AML-193 (cell line): Measurements from ENCODE around the gene HPSE.
A peak's percentile ranks its signal among the peaks of the same experiment; 100 is the strongest.
"Not testable (repeated sequence)": the region's sequence is repeated elsewhere in the genome, so short reads cannot be mapped to it uniquely, and the experiment has no call there.

Experiments used
- DNase-seq, 2 experiments: peaks; one replicate each; lab custom pipeline; 2025; lab: John Stamatoyannopoulos, UW

The HPSE gene

DNA sequence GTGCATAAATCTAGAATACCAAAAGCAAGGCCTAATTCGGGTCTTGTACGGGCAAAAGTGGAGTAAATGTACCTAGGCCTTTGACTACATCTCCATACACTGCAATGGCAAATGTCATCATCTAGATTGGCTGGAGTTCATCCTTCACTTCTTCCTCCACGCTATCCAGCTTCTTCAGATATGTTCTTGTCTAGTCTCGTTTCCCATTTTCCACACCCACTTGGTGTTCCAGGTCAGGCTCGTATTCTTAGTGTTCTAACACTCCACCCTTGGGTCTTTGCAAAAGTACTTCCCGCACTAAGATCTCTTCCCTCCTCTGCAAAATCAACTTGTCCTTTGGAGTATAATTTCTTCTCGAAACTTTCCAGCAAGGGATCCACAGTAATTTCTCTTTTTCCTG, 51.5 kb downstream of the HPSE start:
- no peak for DNase-seq

DNA sequence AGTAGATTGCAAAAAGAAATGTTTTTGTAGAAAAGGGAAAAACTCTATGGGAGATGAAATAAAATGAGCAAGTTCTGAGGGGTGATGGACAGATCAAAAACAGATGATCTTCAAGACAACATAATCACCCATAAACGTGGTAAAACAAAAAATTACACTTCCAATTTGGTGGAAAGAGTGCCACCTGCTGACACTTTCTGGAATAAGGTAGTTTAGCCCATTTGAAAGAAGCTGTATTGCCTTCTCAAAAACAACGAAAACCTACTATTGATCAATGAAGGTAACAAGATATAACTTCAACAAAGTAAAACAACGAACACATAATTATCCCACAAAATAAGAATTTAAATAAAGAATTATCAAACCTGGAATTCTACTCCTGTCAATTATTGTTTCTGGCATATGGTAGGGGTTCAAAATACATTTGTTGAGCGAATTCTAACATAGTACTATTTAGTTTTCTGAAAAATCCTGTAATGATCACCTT, 52.6 kb downstream of the HPSE start:
- peak; percentile 57 to 71 for DNase-seq

DNA sequence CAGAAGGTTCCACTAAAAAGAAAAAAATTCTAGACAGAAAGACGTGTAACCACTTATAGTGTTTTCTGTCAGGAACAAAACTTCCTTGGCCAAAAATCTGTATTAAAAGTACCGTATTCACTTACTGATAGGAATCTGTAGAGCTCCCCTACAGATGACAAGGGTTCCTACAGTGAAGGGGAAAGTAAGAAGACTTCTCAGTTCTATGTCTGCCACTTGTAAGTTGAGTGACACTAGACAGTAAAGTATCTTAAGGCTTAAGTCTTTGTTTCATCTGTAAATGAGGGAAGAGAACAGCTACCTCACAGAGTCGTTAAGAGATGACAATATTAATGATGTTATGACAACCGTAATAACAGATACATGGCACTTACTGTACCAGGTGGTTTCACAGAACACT, 53.3 kb downstream of the HPSE start:
- peak; percentile 13 to 35 for DNase-seq

DNA sequence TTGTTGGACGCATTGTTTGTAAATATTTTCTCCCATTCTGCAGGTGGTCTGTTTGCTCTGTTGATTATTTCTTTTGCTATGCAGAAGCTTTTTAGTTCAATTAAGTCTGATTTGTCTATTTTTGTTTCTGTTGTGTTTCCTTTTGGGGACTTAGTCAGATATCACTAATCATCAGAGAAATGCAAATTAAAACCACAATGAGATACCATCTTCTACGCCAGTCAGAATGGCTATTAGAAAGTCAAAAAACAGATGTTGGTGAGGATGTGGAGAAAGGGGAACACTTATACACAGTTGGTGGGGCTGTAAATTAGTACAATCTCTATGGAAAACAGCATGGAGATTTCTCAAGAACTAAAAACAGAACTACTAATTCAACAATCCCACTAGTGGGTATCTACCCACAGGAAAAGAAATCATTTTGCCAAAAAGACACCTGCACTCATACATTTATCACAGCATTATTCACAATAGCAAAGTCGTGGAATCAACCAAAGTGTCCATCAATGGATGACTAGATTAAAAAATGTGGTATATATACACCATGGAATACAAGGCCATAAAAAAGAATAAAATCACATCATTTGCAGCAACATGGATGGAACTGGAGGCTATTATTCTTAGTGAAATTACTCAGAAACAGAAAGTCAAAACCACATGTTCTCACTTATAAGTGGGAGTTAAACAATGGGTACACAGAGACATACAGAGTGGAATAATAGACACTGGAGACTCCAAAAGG, 58.2 kb downstream of the HPSE start:
- DNase-seq, result no peak

DNA sequence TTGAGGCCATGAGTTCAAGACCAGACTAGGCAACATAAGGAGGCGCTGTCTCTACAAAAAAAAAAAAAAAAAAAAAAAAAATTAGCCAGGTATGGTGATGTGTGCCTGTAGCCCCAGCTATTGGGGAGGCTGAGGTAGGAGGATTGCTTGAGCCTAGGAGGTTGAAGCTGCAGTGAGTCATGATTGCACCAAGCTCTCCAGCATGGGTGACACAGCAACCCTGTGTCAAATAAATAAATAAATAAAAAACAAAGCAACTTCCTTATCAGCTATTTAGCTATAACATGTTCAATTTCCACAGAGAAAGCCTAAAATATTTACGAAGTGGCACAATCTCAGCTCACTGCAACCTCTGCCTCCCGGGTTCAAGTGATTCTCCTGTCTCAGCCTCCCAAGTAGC, 60.7 kb downstream of the HPSE start:
- not testable (repeated sequence) for DNase-seq

DNA sequence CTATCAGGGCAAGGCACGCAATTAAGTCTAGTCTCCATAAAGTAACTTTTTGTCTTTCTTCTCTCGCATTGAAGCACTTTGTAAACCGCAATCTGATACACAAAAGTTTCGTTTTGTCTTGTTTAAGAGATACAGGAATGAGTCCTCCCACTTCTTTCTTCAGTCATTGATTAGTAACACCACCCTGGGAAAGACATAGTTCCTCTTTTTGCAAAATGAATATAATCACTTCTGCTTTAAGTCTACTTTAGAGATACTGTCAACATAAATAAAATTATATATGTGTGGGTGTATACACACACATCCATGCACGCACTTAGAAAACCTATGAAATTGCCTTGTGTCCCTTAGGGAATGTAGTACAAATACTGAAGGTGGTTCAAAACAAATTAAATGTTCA, 61.7 kb downstream of the HPSE start:
- DNase-seq, result peak; percentile 9 to 30

DNA sequence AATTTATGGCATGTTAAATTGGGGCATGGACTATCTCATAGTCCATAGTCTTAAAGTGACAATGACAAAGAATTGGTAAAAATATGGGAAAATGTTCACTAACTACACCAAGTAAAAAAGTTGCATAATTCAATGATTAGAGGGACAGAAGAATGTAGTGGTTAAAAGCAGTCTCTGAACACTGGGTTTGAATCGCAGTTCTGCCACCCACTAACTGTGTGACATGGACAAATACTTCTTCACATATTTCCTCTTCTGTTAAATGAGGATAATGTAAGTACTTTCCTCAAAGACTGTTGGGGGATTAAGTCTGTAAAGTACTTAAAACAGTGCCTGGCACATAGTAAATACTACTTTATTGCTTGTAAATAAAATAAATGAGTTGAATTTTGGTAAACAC, 65.4 kb downstream of the HPSE start:
- DNase-seq, result no peak

DNA sequence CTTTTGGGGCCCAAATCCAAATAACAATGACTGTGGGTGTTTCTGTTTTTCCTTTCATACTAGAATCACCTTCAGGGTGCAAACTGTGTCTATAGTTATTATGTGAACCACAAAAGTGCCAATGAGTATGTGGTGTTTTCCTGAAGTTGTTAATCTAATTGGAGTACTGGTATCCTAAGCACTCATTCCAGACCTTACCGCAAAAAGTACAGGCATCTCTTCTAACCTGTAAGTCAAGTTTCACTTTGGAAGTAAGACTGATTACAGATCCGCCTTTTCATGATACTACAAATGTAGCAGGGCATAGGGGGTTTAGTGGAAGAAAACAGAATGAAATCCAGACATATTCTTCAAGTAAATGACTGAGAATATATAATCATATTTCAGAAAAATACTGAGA, 66.2 kb downstream of the HPSE start:
- DNase-seq, result no peak

DNA sequence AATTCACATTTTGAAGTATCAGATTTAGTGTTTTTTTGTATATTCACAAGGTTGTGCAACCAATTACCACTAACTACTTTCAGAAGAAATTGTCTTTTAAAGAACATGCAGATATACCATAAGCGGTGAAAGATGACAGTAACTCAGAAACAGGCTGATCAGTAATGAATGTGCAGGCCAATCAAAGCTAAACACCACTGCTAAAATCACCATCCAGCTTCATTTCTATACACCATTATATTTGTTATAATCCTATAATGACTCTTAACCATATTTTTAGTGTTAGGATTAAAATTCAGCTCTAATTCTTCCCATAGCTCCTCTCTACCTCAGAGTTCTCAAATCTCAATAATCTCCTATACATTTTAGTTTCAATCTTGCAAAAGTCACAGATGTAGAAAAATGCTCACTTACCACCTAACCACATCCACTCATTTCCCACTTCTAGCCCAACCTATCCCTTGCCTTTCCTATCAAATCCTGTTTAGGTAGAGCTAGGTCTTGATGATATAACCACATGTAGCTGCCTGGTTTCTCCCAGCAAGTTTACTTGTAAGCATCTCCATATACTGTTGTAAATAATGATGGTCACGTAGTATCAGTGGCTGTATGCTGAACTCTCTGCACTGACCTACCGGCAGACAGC, 66.7 kb downstream of the HPSE start:
- no peak for DNase-seq

DNA sequence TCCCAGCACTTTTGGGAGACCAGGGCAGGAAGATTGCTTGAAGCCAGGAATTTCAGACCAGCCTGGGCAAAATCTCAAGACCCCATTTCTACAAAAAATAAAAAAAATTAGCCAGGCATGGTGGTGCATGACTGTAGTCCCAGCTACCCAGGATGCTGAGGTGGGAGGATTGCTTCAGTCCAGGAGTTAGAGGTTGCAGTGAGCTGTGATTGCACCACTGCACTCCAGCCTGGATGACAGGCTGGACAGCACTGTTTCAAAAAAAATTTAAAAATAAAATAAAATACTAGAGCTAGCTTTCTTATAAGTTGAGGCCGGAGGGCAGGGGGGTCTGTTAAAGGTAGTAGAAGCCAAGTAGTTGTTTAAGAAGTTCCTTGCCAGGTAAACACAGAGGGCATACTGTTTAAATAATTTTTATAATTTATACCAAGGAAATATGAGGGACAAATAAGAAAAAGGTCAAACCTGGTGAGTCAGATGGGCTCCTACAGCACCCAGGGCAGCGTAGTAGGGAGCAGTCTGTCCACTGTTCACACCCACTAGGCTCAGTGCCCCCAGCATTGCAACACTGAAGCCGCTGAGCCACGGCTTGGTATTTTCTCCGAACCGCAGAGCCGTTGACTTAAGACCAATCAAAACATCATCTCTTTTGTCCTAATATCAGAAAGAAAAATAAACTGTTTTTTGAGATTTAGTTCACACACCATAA, 67.4 kb downstream of the HPSE start:
- no peak for DNase-seq

DNA sequence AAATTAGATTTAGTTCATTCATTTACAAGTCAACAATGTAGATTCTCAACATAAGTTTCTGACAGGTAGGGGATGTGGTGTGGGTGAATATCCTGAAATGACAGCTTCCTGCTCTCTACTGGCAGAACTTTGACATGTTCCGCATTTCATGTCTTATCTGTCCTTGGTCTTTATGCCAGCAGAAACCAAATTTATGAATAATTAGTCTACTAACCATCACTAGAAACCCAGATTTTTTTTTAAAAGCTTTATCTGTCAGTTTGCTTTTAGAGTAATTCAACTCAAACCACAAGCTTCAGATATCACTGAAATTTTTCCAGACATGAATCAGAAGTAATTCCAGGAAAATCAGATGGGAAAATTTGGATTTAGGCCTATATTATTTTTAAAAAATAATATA, 68.0 kb downstream of the HPSE start:
- no peak for DNase-seq

DNA sequence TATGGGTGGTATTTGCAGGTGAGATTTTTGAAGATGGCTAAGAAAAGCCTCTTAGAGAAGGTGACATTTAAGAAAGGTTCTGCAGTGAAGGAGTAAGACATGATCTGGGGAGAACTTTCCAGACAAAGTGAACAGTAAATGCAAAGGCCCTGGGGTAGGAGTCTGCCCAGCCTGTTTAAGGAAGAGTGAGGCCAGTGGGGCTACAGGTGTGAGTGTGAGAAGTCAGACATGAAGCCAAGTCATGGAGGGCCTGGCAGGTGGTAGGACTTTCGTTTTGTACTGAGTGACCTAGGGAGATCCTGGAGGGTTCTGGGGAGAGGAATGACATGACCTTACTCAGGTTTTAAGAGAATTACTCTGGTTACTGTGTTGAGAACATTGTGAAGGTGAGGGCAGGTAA, 71.5 kb downstream of the HPSE start:
- no peak for DNase-seq

DNA sequence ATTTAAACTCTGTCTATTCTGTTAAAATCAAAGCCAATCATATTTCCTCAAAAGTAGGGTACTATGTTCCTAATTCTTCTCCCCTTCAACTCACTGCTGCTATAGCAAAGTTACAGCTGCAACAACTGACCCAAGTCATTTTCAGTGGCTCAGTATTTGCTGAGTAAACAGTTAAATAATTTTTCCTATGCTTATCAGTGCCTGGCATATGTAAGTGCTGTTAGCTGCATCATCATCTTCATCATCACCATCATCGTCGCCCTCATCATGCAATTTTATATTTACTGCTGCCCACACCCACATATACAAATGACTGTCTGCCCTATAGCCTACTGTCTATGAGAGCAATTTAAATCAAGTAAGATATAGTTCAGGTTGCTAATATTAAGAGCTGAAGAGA, 72.0 kb downstream of the HPSE start:
- no peak for DNase-seq

DNA sequence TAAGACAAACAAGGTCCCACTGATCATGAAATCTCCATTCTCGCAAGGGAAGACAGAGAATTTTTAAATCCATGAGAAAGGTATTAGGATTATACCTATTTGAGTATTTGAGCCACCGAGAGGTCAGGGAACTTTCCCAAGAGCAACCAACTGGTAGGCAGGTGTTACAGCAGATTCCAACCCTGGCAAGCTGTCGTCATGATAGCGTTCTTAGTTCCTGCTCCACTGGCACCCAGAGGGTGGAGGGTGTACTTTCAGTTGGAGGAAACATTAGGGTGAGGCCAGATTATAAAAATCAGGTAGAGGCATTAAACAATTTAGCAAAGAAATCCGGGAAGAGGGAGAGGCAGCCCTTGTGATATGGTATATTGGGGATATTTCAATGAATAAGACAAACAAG, 73.3 kb downstream of the HPSE start:
- DNase-seq, result no peak

DNA sequence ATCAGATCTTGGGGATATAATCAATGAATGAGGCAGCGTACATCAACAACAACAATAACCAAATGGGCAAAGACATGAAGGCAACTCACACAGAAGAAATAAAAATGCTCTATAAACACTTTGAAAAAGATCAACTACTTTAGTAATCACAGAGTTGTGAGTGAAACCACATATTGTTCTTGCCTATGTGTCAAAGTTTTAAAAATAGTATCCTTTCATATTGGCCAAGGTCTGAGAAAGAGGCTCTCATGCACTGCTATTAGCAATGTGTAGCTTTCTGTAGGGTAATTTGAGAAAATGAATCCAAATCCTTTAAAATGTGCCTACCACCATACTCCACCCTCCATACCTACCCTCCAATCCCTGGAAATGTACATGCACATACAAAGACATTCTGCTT, 75.1 kb downstream of the HPSE start:
- no peak for DNase-seq

DNA sequence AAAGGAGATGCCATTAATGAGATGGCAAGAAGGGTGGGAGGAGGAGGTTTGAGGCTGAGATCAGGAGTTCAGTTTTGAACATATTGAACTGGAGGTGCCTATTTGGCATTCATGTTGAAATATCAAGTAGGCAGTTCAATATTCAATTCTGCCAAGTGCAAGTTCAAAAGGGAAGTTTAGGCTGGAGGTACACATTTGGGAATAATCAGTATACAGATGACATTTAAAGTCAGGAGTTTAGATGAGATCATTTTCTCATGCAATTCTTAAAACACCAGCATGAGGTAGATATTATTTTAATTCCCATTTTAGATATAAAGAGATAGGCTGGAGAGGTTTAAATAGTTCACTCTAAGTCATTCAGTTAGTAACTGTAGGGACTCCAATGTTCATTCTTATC, 76.2 kb downstream of the HPSE start:
- no peak for DNase-seq

DNA sequence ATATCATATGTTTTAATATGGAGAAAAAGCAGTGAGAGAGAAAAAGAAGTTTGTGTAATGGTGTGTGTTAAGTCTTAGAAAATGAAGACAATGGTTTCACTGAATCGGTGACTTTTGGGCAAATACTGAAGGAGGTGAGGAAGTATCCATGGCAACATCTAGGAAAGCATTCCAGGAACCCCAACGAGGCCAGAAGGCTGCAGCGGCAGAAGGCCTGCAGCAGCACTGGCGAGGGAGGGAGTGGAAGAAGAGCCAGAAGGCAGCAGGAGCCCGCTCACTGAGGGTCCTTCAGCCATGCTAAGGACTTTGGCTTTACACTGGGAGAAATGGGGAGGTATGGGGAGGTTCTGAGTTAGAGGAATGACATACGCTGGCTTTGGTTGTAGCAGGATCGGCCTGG, 76.8 kb downstream of the HPSE start:
- DNase-seq, result no peak

DNA sequence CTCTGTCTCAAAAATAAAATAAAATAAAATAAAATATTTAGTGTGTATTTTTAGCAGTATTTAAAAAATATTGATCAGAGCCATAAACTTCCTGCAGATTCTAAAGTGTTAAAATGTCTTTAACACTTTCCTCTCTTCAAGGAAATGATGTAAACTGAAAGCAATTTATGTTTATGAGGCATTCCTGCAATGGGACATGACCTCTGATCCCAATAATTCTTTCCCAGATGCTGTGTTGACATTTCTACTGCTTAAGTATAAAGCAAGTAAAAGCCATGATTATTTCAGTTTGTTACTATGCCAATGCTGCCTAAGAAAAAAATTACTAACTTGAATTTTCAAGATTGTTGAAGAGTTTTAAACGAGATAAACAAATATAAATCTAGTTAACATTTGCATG, 79.1 kb downstream of the HPSE start:
- no peak for DNase-seq

DNA sequence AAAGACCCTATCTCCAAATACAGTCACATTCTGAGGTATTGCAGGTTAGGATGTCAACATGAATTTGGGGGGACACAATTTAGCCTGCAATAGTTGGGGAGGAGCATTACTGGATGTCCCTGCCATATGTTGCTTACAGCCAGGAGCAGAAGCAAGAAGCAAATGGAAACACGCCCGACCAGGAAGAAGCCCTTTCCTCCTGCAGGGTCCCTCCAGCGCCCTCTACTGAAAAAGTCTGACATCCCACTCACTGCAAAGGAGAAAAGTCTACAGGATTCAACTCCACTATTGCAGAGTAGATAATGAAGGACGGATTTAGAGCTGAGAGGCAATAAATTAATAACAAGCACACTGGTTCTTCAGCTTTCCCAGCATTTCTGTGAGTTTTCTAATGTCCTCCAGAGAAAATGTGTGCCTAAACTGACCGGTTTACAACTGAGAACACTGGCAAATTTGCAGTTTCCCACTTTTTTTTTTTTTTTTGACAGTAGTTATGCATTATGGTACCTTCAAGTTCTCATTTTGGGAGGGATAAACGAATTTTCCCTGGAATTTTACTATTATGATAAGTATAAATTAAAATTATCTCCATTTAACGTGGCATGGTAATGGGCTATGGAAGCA, 81.8 kb downstream of the HPSE start:
- peak; percentile 74 to 84 for DNase-seq

DNA sequence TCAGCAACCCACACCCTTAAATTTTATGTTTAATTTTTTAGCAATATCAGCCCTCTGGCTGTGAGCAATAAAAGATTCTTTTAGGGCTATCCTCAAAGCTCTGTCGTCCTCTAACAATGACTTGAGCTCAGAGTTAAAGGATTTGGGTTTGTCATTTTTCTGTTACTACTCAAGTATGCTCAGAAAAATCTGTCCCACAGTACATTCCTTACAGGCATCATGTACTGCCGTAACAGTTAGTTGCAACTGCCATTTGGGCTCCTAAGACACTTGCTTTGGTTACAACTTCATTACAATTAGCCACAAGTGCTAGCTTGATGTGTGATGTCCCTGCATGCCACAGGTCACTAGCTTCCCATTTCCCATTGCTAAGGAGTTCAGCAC, 83.2 kb downstream of the HPSE start:
- DNase-seq, result no peak

DNA sequence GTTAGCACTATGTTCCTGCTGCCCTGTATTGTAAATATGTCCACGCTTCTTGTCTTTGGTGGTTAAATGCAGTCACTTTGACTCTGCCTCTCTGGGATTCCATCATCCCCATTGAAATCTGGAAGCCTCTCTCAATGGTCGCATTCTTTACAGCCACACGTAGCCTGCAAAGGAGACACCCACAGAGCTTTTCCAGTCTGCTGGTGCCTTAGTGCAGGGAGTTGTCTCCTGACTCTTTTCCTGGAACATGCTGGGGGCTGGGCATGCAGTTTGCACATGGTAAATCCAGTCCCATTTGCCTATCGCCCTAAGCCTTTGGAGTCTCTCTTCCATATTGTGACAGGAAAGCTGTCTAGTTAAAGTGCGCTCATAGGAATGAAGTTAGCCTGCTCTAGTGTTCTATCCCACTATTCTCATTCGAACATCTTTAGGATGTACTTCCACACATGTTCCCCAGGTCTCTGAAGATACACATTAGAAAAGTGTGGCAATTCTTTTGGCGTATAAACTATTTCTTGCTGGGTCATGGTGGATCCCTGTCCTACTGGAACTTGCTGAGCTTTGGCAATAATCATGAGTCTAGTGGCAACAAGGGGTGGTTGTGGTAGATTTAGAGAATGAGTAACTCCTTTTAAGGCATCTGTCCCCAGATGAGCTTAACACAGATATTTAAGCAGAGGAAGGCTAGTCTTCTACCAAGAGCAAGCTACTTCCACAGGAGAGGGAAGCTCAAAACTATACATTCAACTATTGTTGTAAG, 83.8 kb downstream of the HPSE start:
- peak; percentile 27 to 45 for DNase-seq

DNA sequence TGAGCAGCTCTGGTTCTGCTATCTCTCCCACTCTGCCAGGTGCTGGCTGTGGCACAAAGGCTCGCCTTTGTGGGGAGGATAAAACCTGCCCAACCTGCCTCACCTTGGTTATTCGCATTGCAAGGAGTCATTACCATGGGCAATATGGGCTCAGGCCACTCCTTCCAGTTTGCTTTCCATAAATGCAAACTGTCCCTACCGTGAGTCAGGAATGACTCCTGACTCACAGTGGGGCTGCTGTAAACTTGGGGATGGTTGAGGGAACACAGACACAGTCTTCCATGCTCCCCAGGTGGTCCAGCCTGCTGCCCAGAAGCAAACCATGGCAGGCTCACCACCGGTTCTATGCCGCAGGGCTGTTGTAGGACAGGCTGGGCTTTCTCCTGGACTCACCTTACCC, 86.2 kb downstream of the HPSE start:
- no peak for DNase-seq
